Testis (tissue), 2 donors: ENCODE results near the gene VTCN1.

Experiments used
- POLR2A ChIP-seq: fragments of 450-650 bp; IDR thresholded peaks from one replicate; pipeline ENCODE4 v1.6.1; 2017; ENCODE audit warnings: antibody characterized with exemption, mild to moderate bottlenecking, moderate library complexity
- TF ChIP-seq, protein P1 (sequence below), 3 experiments: fragments of 450-650 bp in 2 of 3; fragments of 200-600 bp in 1 of 3; sonication (generic) in 1 of 3; IDR thresholded peaks; one replicate each; pipeline ENCODE4 v1.5.1; 2016 to 2019; ENCODE audit warnings: antibody characterized with exemption in 3 of 3, mild to moderate bottlenecking in 2 of 3, moderate library complexity in 1 of 3

DNA sequence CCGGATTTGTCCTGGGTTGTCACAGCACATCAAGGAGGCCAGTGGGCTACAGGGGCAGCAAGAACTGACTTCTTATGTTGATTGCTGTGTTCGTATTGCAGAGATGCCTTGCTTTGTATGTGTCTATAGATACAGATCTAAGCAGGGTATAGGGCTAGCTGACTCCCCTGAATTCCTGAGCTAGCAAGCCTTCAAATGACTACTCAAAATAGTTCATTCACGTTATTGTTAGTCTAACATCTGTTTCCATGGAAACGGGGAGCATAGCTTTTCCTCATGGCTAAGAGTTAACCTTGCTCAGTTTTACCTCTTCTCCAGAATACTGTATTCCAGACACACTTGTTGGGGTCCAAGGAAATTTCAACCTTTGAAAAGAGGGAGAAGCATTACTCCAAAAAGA is 113.3 kb downstream of the VTCN1 start:
- TF ChIP-seq, protein P1, sequence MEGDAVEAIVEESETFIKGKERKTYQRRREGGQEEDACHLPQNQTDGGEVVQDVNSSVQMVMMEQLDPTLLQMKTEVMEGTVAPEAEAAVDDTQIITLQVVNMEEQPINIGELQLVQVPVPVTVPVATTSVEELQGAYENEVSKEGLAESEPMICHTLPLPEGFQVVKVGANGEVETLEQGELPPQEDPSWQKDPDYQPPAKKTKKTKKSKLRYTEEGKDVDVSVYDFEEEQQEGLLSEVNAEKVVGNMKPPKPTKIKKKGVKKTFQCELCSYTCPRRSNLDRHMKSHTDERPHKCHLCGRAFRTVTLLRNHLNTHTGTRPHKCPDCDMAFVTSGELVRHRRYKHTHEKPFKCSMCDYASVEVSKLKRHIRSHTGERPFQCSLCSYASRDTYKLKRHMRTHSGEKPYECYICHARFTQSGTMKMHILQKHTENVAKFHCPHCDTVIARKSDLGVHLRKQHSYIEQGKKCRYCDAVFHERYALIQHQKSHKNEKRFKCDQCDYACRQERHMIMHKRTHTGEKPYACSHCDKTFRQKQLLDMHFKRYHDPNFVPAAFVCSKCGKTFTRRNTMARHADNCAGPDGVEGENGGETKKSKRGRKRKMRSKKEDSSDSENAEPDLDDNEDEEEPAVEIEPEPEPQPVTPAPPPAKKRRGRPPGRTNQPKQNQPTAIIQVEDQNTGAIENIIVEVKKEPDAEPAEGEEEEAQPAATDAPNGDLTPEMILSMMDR (IDR thresholded peaks at IDR 0.05) = no peak
- no peak for TF ChIP-seq POLR2A
